Stimulated activated naive CD8-positive, alpha-beta T cell treated with anti-CD3 and anti-CD28 coated beads, Interleukin-15, Interleukin-2, amounts not matched to agents 100 U/mL and 50 U/mL, for 24 hours (primary cell): ENCODE results near the gene ESRRG.
"Not testable (repeated sequence)": the region's sequence is repeated elsewhere in the genome, so short reads cannot be mapped to it uniquely, and the experiment has no call there.

Experiments
- ATAC-seq: fragments of 150-1000 bp; cut with Tn5 transposase; one replicate; pipeline ENCODE4 v1.10.0; 2021
- DNase-seq: peaks from one replicate; pipeline ENCODE4 v3.0.0; 2021

The ESRRG gene

GRCh38 chr1:216563087-216563486 lies 160.1 kb downstream of the ESRRG start:
- no peak for ATAC-seq

GRCh38 chr1:216562383-216562782 lies 160.8 kb downstream of the ESRRG start:
- ATAC-seq, result no peak
- no peak for DNase-seq

More at GRCh38 chr1:216563087-216563486, 160.1 kb downstream of the ESRRG start:
- no peak for DNase-seq

- ATAC-seq, result no peak
- DNase-seq, result no peak
Observed at GRCh38 chr1:216560527-216560926, 162.7 kb downstream of the ESRRG start.

- ATAC-seq, result no peak
- DNase-seq, result no peak
Observed at GRCh38 chr1:216559359-216559758, 163.9 kb downstream of the ESRRG start.

- DNase-seq (no peak), ATAC-seq (no peak)
Observed at GRCh38 chr1:216555653-216556052, 167.6 kb downstream of the ESRRG start.

- no peak for DNase-seq
- no peak for ATAC-seq
Observed at GRCh38 chr1:216554934-216555333, 168.3 kb downstream of the ESRRG start.

GRCh38 chr1:216553766-216554165 lies 169.5 kb downstream of the ESRRG start:
- no peak for ATAC-seq
- no peak for DNase-seq

GRCh38 chr1:216553040-216553439 lies 170.2 kb downstream of the ESRRG start:
- no peak for DNase-seq

GRCh38 chr1:216549796-216550195 lies 173.4 kb downstream of the ESRRG start:
- ATAC-seq, result no peak

More at GRCh38 chr1:216553040-216553439, 170.2 kb downstream of the ESRRG start:
- ATAC-seq, result no peak

GRCh38 chr1:216542741-216543140 lies 180.5 kb downstream of the ESRRG start:
- no peak for DNase-seq

More at GRCh38 chr1:216549796-216550195, 173.4 kb downstream of the ESRRG start:
- DNase-seq, result no peak

GRCh38 chr1:216542263-216542662 lies 181.0 kb downstream of the ESRRG start:
- DNase-seq, result no peak
- ATAC-seq, result no peak

More at GRCh38 chr1:216542741-216543140, 180.5 kb downstream of the ESRRG start:
- no peak for ATAC-seq

- no peak for ATAC-seq
Observed at GRCh38 chr1:216535751-216536150, 187.5 kb downstream of the ESRRG start.

GRCh38 chr1:216535059-216535458 lies 188.2 kb downstream of the ESRRG start:
- ATAC-seq, result no peak
- no peak for DNase-seq

More at GRCh38 chr1:216535751-216536150, 187.5 kb downstream of the ESRRG start:
- no peak for DNase-seq

- DNase-seq, result no peak
- ATAC-seq, result no peak
Observed at GRCh38 chr1:216533776-216534175, 189.5 kb downstream of the ESRRG start.

GRCh38 chr1:216532251-216532798 lies 190.9 kb downstream of the ESRRG start:
- no peak for DNase-seq
- ATAC-seq, result no peak

GRCh38 chr1:216531263-216532239 lies 191.7 kb downstream of the ESRRG start:
- DNase-seq (no peak), ATAC-seq (no peak)

GRCh38 chr1:216529851-216530250 lies 193.4 kb downstream of the ESRRG start:
- ATAC-seq, DNase-seq: not testable (repeated sequence)

- DNase-seq (no peak), ATAC-seq (no peak)
Observed at GRCh38 chr1:216528816-216529215, 194.4 kb downstream of the ESRRG start.

GRCh38 chr1:216523449-216524190 lies 199.6 kb downstream of the ESRRG start:
- no peak for DNase-seq

GRCh38 chr1:216523043-216523442 lies 200.2 kb downstream of the ESRRG start:
- no peak for ATAC-seq

More at GRCh38 chr1:216523449-216524190, 199.6 kb downstream of the ESRRG start:
- ATAC-seq, result no peak

GRCh38 chr1:216521477-216521876 lies 201.8 kb downstream of the ESRRG start:
- DNase-seq (no peak), ATAC-seq (no peak)

More at GRCh38 chr1:216523043-216523442, 200.2 kb downstream of the ESRRG start:
- DNase-seq, result no peak
